SH-SY5Y (cell line): ENCODE measurements around the gene DDX54.

ENCODE experiments used
- GATA2 ChIP-seq: IDR thresholded peaks from 2 replicates; pipeline ENCODE4 v1.6.1; 2011; ENCODE audit warnings: mild to moderate bottlenecking, low read depth, low read length
- GATA3 ChIP-seq: IDR thresholded peaks from 2 replicates; pipeline ENCODE4 v1.6.1; 2011; ENCODE audit warnings: low read depth, mild to moderate bottlenecking, low read length, moderate library complexity

- TF ChIP-seq GATA2 (no peak), GATA3 (no peak)
Measured at GRCh38 chr12:113189361-113189760, 4.1 kb upstream of the DDX54 start.
